Measurements from ENCODE around the gene CHRNA9. TPM values are rescaled to one million over a fixed set of nuclear protein-coding genes. Genes with fewer than 3 reads are reported as not detected.
"Not testable (repeated sequence)": the region's sequence is repeated elsewhere in the genome, so short reads cannot be mapped to it uniquely, and the experiment has no call there.

The CHRNA9 gene
- total and polyA plus RNA-seq, 7 experiments from 2014 or later, result 0.30 to 1.1 (median 0.39) TPM; not detected in 3

GRCh38 chr4:40292313-40292759, 42.8 kb upstream of the CHRNA9 start:
- Mint-ChIP-seq H3K27me3 (no peaks in the 10 kb centered on the region), H3K4me1 (peaks cover 39 to 66% (median 56%) of the 10 kb centered on the region in 7 donors), H3K36me3 (peaks cover 0 to 9% (median 0%) of the 10 kb centered on the region in 5 donors), H3K4me3 (peak overlapping the region in 6 of 10 donors; percentile 1 to 29 (median 17)), H3K27ac (peak overlapping the region in 5 of 9 donors; percentile 19 to 87 (median 68)), H3K9me3 (peaks cover 0 to 3% (median 0%) of the 10 kb centered on the region in 11 donors)
- intact Hi-C loops (cut with micrococcal nuclease), result no loop called here
- H3K9me3 ChIP-seq (ENCODE audit: control insufficient read depth in 2 of 3, low read length in 3 of 3), result peaks cover 6 to 11% (median 6%) of the 10 kb centered on the region in 3 experiments
- no peak overlapping the region for H3K27ac ChIP-seq (ENCODE audit: low read depth, low read length)
- H3K4me1 ChIP-seq (ENCODE audit: control insufficient read depth in 2 of 2, insufficient read depth in 2 of 2, low read length in 2 of 2), result peaks cover 19 to 45% of the 10 kb centered on the region in 2 donors
- POLR2A ChIA-PET, result interaction anchor here (1.1 to 8.6 kb wide), 5 partner anchors 8 to 95 kb away, joined by 4 to 113 read pairs (median 7); no protein-coding TSS in a partner anchor
- no peaks in the 10 kb centered on the region for H3K36me3 ChIP-seq (ENCODE audit: control insufficient read depth in 2 of 3, insufficient read depth in 3 of 3, low read length in 3 of 3)
- H3K4me3 ChIP-seq (ENCODE audit: low read length), result no peak overlapping the region
- ATAC-seq (peak; percentile 58), DNase-seq (no peak)
- CTCF ChIA-PET, result interaction anchor here (0.7 to 1.6 kb wide), 5 partner anchors 8 to 95 kb away, joined by 3 to 5 read pairs (median 3); partner anchors contain the start of gene RHOH
- no peaks in the 10 kb centered on the region for H3K27me3 ChIP-seq (ENCODE audit: control insufficient read depth in 2 of 2, insufficient read depth in 2 of 2, low read length in 2 of 2)

- ChIA-PET POLR2A (interaction anchor here (0.6 to 8.6 kb wide), 2 partner anchors 14 to 110 kb away, joined by 3 to 113 read pairs; no protein-coding TSS in a partner anchor), CTCF (no interaction called here)
- no peak overlapping the region for H3K4me3 Mint-ChIP-seq
- no peaks in the 10 kb centered on the region for H3K27me3 Mint-ChIP-seq
- no peak for ATAC-seq
- H3K4me1 ChIP-seq (ENCODE audit: control insufficient read depth in 2 of 2, insufficient read depth in 2 of 2, low read length in 2 of 2), result peaks cover 32 to 52% of the 10 kb centered on the region in 2 donors
- peaks cover 43 to 63% (median 53%) of the 10 kb centered on the region in 7 donors for H3K4me1 Mint-ChIP-seq
- intact Hi-C loops (cut with micrococcal nuclease), result no loop called here
- peaks cover 0 to 6% (median 0%) of the 10 kb centered on the region in 11 donors for H3K9me3 Mint-ChIP-seq
- no peak overlapping the region for H3K4me3 ChIP-seq (ENCODE audit: low read length)
- DNase-seq, result no peak
- H3K27ac ChIP-seq (ENCODE audit: low read depth, low read length), result no peak overlapping the region
- H3K27ac Mint-ChIP-seq, result no peak overlapping the region
- H3K9me3 ChIP-seq (ENCODE audit: control insufficient read depth in 2 of 3, low read length in 3 of 3), result peaks cover 6 to 11% (median 6%) of the 10 kb centered on the region in 3 experiments
- H3K36me3 Mint-ChIP-seq, result peaks cover 0 to 12% (median 0%) of the 10 kb centered on the region in 5 donors
- no peaks in the 10 kb centered on the region for H3K36me3 ChIP-seq (ENCODE audit: control insufficient read depth in 2 of 3, insufficient read depth in 3 of 3, low read length in 3 of 3)
- no peaks in the 10 kb centered on the region for H3K27me3 ChIP-seq (ENCODE audit: control insufficient read depth in 2 of 2, insufficient read depth in 2 of 2, low read length in 2 of 2)
Measured at GRCh38 chr4:40294339-40294738, 40.8 kb upstream of the CHRNA9 start.

- POLR2A ChIA-PET, result interaction anchor here (0.6 to 1.9 kb wide), 5 partner anchors 9 to 163 kb away, joined by 3 to 8 read pairs (median 4); no protein-coding TSS in a partner anchor
- peaks cover 32 to 52% of the 10 kb centered on the region in 2 donors for H3K4me1 ChIP-seq (ENCODE audit: control insufficient read depth in 2 of 2, insufficient read depth in 2 of 2, low read length in 2 of 2)
- CTCF ChIA-PET, result not testable (repeated sequence)
Measured at GRCh38 chr4:40295030-40295429, 40.1 kb upstream of the CHRNA9 start.

GRCh38 chr4:40295572-40295971, 39.6 kb upstream of the CHRNA9 start:
- no peaks in the 10 kb centered on the region for H3K36me3 ChIP-seq (ENCODE audit: control insufficient read depth in 2 of 3, insufficient read depth in 3 of 3, low read length in 3 of 3)
- ATAC-seq (no peak), DNase-seq (no peak)
- ChIA-PET POLR2A (interaction anchor here (0.6 to 1.9 kb wide), 5 partner anchors 9 to 77 kb away, joined by 3 to 5 read pairs (median 4); no protein-coding TSS in a partner anchor), CTCF (interaction anchor here (0.7 kb wide), 1 partner anchor 9 kb away, joined by 3 read pairs; no protein-coding TSS in a partner anchor)
- no peak overlapping the region for H3K27ac ChIP-seq (ENCODE audit: low read depth, low read length)
- peaks cover 33 to 52% of the 10 kb centered on the region in 2 donors for H3K4me1 ChIP-seq (ENCODE audit: control insufficient read depth in 2 of 2, insufficient read depth in 2 of 2, low read length in 2 of 2)
- peaks cover 36 to 63% (median 53%) of the 10 kb centered on the region in 7 donors for H3K4me1 Mint-ChIP-seq
- intact Hi-C loops (cut with micrococcal nuclease), result no loop called here
- no peak overlapping the region for H3K4me3 ChIP-seq (ENCODE audit: low read length)
- H3K9me3 ChIP-seq (ENCODE audit: control insufficient read depth in 2 of 3, low read length in 3 of 3), result peaks cover 6 to 11% (median 6%) of the 10 kb centered on the region in 3 experiments
- H3K9me3 Mint-ChIP-seq, result peaks cover 0 to 6% (median 0%) of the 10 kb centered on the region in 11 donors
- H3K27me3 Mint-ChIP-seq, result no peaks in the 10 kb centered on the region
- no peak overlapping the region for H3K4me3 Mint-ChIP-seq
- no peaks in the 10 kb centered on the region for H3K27me3 ChIP-seq (ENCODE audit: control insufficient read depth in 2 of 2, insufficient read depth in 2 of 2, low read length in 2 of 2)
- H3K27ac Mint-ChIP-seq, result no peak overlapping the region
- peaks cover 0 to 12% (median 0%) of the 10 kb centered on the region in 5 donors for H3K36me3 Mint-ChIP-seq

More at GRCh38 chr4:40295030-40295429, 40.1 kb upstream of the CHRNA9 start:
- H3K27me3 ChIP-seq (ENCODE audit: control insufficient read depth in 2 of 2, insufficient read depth in 2 of 2, low read length in 2 of 2); H3K27ac ChIP-seq (ENCODE audit: low read depth, low read length); DNase-seq; H3K36me3 ChIP-seq (ENCODE audit: control insufficient read depth in 2 of 3, insufficient read depth in 3 of 3, low read length in 3 of 3); H3K27ac Mint-ChIP-seq; ATAC-seq; intact Hi-C loops (cut with micrococcal nuclease); H3K27me3 Mint-ChIP-seq; H3K9me3 Mint-ChIP-seq; H3K4me3 Mint-ChIP-seq; H3K4me3 ChIP-seq (ENCODE audit: low read length): not testable (repeated sequence)
- peaks cover 37 to 63% (median 53%) of the 10 kb centered on the region in 7 donors for H3K4me1 Mint-ChIP-seq
- peaks cover 6 to 11% (median 6%) of the 10 kb centered on the region in 3 experiments for H3K9me3 ChIP-seq (ENCODE audit: control insufficient read depth in 2 of 3, low read length in 3 of 3)
- H3K36me3 Mint-ChIP-seq, result peaks cover 0 to 12% (median 0%) of the 10 kb centered on the region in 5 donors

- POLR2A ChIA-PET, result interaction anchor here (0.6 to 4.4 kb wide), 13 partner anchors 8 to 104 kb away, joined by 3 to 36 read pairs (median 4); partner anchors contain the start of gene RHOH
Measured at GRCh38 chr4:40299126-40299525, 36.0 kb upstream of the CHRNA9 start.

GRCh38 chr4:40299811-40300292, 35.3 kb upstream of the CHRNA9 start:
- H3K9me3 Mint-ChIP-seq, result peaks cover 1 to 8% (median 4%) of the 10 kb centered on the region in 11 donors
- Histone ChIP-seq H3K27me3 (ENCODE audit: control insufficient read depth in 2 of 2, insufficient read depth in 2 of 2, low read length in 2 of 2) (no peaks in the 10 kb centered on the region), H3K4me1 (ENCODE audit: control insufficient read depth in 2 of 2, insufficient read depth in 2 of 2, low read length in 2 of 2) (peaks cover 69 to 76% of the 10 kb centered on the region in 2 donors), H3K9me3 (ENCODE audit: control insufficient read depth in 2 of 3, low read length in 3 of 3) (peaks cover 4% of the 10 kb centered on the region in 3 experiments), H3K27ac (ENCODE audit: low read depth, low read length) (peak overlapping the region; percentile 74), H3K36me3 (ENCODE audit: control insufficient read depth in 2 of 3, insufficient read depth in 3 of 3, low read length in 3 of 3) (no peaks in the 10 kb centered on the region), H3K4me3 (ENCODE audit: low read length) (no peak overlapping the region)
- peak overlapping the region in 8 of 9 donors; percentile 94 to 99 (median 98) for H3K27ac Mint-ChIP-seq
- H3K4me3 Mint-ChIP-seq, result peak overlapping the region in 7 of 10 donors; percentile 12 to 84 (median 50)
- H3K27me3 Mint-ChIP-seq, result no peaks in the 10 kb centered on the region
- peaks cover 0 to 12% (median 4%) of the 10 kb centered on the region in 5 donors for H3K36me3 Mint-ChIP-seq
- DNase-seq, result no peak
- H3K4me1 Mint-ChIP-seq, result peaks cover 43 to 79% (median 65%) of the 10 kb centered on the region in 7 donors
- intact Hi-C loops (cut with micrococcal nuclease), result loop anchor here (2.0 to 10.0 kb wide), 5 partner anchors 45 to 1635 kb away; partner anchors contain the start of genes KLF3 (in 1 of the 2), LIAS (in 1 of the 2), RPL9 (in 1 of the 2) and UGDH (in 1 of the 2)
- ChIA-PET POLR2A (interaction anchor here (0.6 to 4.4 kb wide), 20 partner anchors 7 to 143 kb away, joined by 3 to 36 read pairs (median 4); partner anchors contain the start of gene RHOH), CTCF (interaction anchor here (0.9 to 2.9 kb wide), 11 partner anchors 8 to 88 kb away, joined by 3 to 13 read pairs (median 3); no protein-coding TSS in a partner anchor)
- ATAC-seq, result no peak

More at GRCh38 chr4:40299126-40299525, 36.0 kb upstream of the CHRNA9 start:
- Histone ChIP-seq H3K36me3 (ENCODE audit: control insufficient read depth in 2 of 3, insufficient read depth in 3 of 3, low read length in 3 of 3) (no peaks in the 10 kb centered on the region), H3K4me3 (ENCODE audit: low read length) (no peak overlapping the region), H3K9me3 (ENCODE audit: control insufficient read depth in 2 of 3, low read length in 3 of 3) (peaks cover 6 to 11% (median 6%) of the 10 kb centered on the region in 3 experiments), H3K27me3 (ENCODE audit: control insufficient read depth in 2 of 2, insufficient read depth in 2 of 2, low read length in 2 of 2) (no peaks in the 10 kb centered on the region), H3K27ac (ENCODE audit: low read depth, low read length) (peak overlapping the region; percentile 74), H3K4me1 (ENCODE audit: control insufficient read depth in 2 of 2, insufficient read depth in 2 of 2, low read length in 2 of 2) (peaks cover 62 to 70% of the 10 kb centered on the region in 2 donors)
- CTCF ChIA-PET, result interaction anchor here (1.0 to 1.1 kb wide), 4 partner anchors 15 to 50 kb away, joined by 3 to 4 read pairs (median 3); no protein-coding TSS in a partner anchor
- intact Hi-C loops (cut with micrococcal nuclease), result no loop called here
- H3K27ac Mint-ChIP-seq, result peak overlapping the region in 7 of 9 donors; percentile 86 to 99 (median 98)
- no peak for ATAC-seq
- peak overlapping the region in 3 of 10 donors; percentile 36 to 84 (median 37) for H3K4me3 Mint-ChIP-seq
- H3K4me1 Mint-ChIP-seq, result peaks cover 38 to 72% (median 59%) of the 10 kb centered on the region in 7 donors
- no peaks in the 10 kb centered on the region for H3K27me3 Mint-ChIP-seq
- peaks cover 0 to 7% (median 4%) of the 10 kb centered on the region in 5 donors for H3K36me3 Mint-ChIP-seq
- H3K9me3 Mint-ChIP-seq, result peaks cover 0 to 5% (median 3%) of the 10 kb centered on the region in 11 donors
- DNase-seq, result no peak
